Stimulated activated CD4-positive, alpha-beta T cell treated with anti-CD3 and anti-CD28 coated beads, TNF-alpha, amount 100 ng/mL, for 4 hours (primary cell): ENCODE results near the gene C17orf75.
A peak's percentile ranks its signal among the peaks of the same experiment; 100 is the strongest.
"Not testable (repeated sequence)": the region's sequence is repeated elsewhere in the genome, so short reads cannot be mapped to it uniquely, and the experiment has no call there.

ENCODE experiments used
- DNase-seq, 3 experiments: peaks; one replicate each; pipeline ENCODE4 v3.0.0-alpha.2; 2020; ENCODE audit warnings: low read depth in 3 of 3

C17orf75 gene

DNA sequence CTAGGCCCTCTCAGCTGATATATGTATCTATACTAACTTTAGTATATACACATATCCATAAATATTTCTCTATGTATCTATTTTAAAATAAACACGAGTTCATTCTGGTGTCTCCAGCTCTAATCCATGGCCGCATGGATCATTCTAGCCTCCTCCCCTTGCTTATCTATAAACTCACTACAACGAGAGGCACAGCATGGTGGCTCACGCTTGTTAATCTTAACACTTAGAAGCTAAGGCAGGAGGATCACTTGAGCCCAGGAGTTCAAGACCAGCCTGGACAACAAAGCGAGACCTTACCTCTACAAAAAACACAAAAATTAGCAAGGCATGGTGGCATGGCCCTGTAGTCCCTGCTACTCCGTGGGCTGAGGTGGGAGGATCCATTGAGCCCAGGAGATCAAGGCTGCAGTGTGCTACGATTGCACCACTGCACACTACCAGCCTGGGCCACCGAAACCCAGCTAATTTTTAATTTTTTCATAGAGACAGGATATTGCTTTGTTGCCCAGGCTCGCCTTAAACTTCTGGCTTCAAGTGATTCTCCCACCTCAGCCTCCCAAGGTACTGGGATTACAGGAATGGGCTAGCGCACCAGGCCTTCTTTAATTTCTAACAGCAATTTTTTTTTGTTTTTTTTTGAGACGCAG lies 4.1 kb upstream of the C17orf75 start:
- DNase-seq: no peak

- DNase-seq: no peak
Measured at GRCh38 chr17:32342603-32343325, 791 bp upstream of the C17orf75 start.

GRCh38 chr17:32341141-32341856 lies 674 bp downstream of the C17orf75 start:
- DNase-seq: peak in 1 of 3 experiments; percentile 20

- no peak for DNase-seq
Measured at GRCh38 chr17:32335687-32336086, 6.3 kb downstream of the C17orf75 start.

- no peak for DNase-seq
Measured at GRCh38 chr17:32335046-32335445, 6.9 kb downstream of the C17orf75 start.

DNA sequence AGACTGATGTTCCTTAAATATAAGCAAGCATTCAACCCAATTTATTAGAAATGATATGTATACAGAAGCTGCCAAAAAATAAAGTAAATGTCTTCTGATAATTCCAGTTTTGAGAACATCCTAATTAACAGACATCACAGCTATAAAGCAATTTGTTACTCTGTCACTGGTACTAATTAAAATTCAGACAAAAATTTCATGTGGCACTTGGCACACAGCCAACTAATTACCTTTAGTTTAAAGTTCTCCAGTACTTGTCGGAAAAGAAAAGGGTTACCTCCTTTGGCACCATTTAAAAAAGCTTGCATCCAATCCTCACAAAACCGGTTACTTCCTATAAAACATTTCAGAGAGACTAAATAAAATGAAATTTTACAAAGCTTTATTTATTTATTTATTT lies 8.8 kb downstream of the C17orf75 start:
- DNase-seq: no peak

DNA sequence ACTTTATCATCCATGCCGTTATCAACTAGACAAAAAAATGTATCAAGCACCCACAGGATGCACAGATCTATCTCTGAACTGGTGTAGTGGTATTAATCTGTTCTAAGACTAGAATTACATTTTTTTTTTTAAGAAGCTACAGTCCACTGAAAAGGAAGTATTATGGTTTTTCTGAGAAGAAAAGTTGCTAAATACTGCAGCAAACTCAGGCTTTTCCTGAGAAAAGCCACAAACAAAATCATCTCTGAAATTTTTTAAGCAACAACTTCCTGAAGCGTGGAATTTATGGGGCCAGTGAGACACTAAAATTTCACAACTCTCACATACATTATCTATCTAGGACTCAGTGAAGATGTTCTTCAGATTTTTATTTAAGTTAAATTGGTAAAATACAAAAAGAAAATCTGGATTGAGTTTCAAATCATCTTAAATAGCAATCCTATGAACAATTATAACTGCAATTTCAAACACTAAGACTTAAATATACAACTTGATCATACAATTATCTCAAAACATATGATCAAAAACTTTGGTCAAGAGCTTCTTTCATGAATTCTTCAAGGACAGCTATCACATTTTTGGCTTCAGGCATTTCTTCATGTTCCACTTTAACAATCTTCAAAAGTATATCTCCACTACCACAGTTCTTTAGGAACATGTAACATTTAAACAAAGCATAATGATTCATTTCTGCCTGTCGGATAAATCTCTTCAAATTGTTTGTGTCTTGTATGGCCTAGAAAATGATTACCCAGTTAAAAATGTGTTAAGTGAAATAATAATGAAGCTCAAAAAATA lies 10.5 kb downstream of the C17orf75 start:
- DNase-seq: no peak

DNA sequence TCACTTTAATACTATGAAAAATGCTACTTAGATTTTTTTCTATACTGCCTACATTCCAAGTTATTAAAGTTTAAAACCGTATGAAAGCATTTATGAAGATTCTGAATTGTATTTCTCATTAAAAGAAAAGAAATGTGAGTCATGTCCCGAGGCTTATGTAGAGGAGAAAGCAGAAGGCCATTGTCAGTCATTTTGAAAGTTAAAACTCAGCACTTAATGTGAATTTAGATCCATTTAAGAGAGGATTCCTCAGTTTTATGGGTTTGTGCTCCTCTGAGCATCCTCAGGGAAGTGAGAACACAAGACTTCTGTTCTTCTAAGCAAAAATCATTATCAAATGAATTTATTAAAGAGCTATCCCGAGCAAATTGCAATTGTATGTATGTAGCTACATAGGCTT lies 11.8 kb downstream of the C17orf75 start:
- DNase-seq: no peak

DNA sequence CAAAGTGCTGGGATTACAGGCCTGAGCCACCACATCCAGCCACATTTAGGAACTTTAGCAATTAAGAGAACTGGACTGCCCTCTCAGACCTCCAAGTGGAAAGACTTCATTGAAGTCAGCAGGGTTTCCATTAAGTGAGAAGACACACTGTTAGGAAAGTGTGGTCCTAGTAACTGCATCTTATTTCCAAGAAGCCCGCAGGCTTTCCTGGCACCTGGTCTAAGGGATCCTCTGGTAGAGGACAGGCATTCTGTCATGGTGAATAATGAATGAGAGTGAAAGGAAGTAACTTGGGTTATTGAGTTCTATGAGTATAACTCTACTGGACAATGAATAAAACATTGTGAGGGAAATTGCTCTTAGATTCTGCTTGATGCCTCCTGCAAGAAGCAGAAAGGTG lies 14.1 kb downstream of the C17orf75 start:
- no peak for DNase-seq

GRCh38 chr17:32323811-32324491 lies 18.0 kb downstream of the C17orf75 start:
- DNase-seq: peak in 1 of 3 experiments; percentile 21

DNA sequence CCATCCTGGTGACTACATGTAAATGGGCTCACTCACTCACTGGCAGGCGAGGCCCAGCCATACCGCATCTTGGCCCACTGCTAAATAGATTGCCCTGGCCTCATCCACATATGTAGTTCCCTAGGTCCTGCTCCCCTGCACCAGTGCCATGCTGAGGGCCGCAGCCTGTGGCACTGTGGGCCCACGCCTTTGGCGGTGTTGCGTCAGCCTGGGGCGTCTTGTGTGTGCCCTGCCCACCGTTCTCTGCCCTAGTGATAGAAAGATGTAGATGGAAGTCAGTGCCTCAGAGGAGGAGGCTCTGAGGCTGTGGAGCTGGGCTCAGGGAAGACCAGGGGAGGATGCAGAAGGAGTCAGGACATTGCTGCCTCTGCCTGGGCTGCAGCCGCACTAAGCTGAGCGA lies 18.9 kb downstream of the C17orf75 start:
- DNase-seq: no peak

- no peak for DNase-seq
Measured at GRCh38 chr17:32320847-32321246, 21.1 kb downstream of the C17orf75 start.

DNA sequence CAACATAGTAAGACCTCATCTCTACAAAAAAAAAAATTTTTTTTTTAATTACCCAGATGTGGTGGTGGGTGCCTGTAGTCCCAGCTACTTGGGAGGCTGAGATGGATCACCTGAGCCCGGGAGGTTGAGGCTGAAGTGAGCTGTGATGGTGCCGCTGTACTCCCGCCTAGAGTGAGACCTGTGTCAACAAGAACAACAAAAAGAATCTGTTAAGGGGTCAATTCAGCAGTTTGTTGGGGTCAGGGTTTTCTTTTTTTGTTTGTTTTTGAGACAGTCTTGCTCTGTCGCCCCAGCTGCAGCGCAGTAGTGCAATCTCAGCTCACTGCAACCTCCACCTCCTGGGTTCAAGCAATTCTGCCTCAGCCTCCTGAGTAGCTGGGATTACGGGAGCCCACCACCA lies 21.9 kb downstream of the C17orf75 start:
- not testable (repeated sequence) for DNase-seq

- peak; percentile 60 to 63 (median 61) for DNase-seq
Measured at GRCh38 chr17:32319548-32319905, 22.4 kb downstream of the C17orf75 start.

- DNase-seq: no peak
Measured at GRCh38 chr17:32318071-32318470, 23.9 kb downstream of the C17orf75 start.

DNA sequence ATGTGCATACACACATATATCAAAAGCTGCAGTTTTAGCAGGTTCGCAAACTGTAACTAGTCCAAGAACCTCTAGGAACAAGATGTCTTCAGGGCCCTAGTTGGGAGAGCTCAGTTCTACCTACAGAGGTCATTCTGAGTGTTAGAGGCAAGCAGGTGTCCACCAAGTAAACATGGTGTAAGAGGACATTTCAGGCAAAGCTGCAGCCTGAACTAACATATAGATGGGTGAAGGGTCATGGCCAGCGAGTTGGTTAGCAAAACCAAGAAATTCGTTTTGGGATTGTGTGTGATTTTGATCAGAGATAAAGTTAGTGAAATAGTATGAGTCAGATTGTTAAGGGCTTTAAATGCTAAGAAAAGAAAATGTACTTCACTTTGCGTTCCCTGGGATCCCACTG lies 24.6 kb downstream of the C17orf75 start:
- no peak for DNase-seq

- not testable (repeated sequence) for DNase-seq
Measured at GRCh38 chr17:32316653-32317052, 25.3 kb downstream of the C17orf75 start.

- DNase-seq: no peak
Measured at GRCh38 chr17:32315171-32315570, 26.8 kb downstream of the C17orf75 start.

DNA sequence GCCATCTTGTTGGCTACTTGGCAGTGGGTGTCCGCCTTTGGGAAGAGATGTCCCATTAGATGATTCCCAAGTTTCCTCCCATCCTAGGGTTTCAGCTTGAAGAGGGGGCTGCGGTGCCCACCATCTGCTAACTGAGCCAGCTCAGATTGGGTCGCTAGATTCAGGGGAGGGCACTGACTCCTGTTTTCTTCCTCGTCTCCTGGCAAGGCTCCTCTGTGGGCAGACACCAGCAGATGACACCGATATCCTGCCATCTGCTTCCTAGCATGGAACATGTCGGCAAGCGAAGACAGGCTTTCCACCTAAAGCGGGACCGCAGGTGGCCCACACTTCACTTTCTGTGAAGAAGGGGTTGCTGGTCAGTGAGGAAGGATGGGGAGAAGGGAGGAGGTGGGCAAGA lies 27.3 kb downstream of the C17orf75 start:
- no peak for DNase-seq

- DNase-seq: no peak
Measured at GRCh38 chr17:32311028-32311536, 30.9 kb downstream of the C17orf75 start.

GRCh38 chr17:32307658-32308057 lies 34.3 kb downstream of the C17orf75 start:
- DNase-seq: no peak
